HepG2 (cell line): ENCODE results near the gene OCSTAMP.

Experiments
- GABPA ChIP-seq, 2 experiments: IDR thresholded peaks; 2 replicates each; pipeline ENCODE4 v1.6.1; 2011 to 2016; ENCODE audit warnings: low read depth in 2 of 2, low read length in 1 of 2, missing biosample characterization in 1 of 2, missing genetic modification characterization in 1 of 2
- PHF8 ChIP-seq: sonication (generic); formaldehyde crosslinking; IDR thresholded peaks from 2 replicates; pipeline ENCODE4 v1.5.0; 2020; ENCODE audit warnings: missing genetic modification reagents
- ZNF788 ChIP-seq: sonication (generic); formaldehyde crosslinking; IDR thresholded peaks from 2 replicates; pipeline ENCODE4 v1.5.0; 2020; ENCODE audit warnings: mild to moderate bottlenecking, missing genetic modification reagents, borderline replicate concordance
- TF ChIP-seq, protein P1 (sequence below): sonication (generic); formaldehyde crosslinking; IDR thresholded peaks from 2 replicates; pipeline ENCODE4 v1.5.0; 2020; ENCODE audit warnings: mild to moderate bottlenecking, missing genetic modification reagents, moderate library complexity
- TF ChIP-seq, protein P2 (sequence below): sonication (generic); formaldehyde crosslinking; IDR thresholded peaks from 2 replicates; pipeline ENCODE4 v1.4.0; 2020; ENCODE audit warnings: low read depth, missing genetic modification reagents
- TF ChIP-seq, protein P3 (sequence below): sonication (generic); formaldehyde crosslinking; IDR thresholded peaks from 2 replicates; pipeline ENCODE4 v1.9.0; 2022; ENCODE audit warnings: missing genetic modification reagents, mild to moderate bottlenecking, borderline replicate concordance

DNA sequence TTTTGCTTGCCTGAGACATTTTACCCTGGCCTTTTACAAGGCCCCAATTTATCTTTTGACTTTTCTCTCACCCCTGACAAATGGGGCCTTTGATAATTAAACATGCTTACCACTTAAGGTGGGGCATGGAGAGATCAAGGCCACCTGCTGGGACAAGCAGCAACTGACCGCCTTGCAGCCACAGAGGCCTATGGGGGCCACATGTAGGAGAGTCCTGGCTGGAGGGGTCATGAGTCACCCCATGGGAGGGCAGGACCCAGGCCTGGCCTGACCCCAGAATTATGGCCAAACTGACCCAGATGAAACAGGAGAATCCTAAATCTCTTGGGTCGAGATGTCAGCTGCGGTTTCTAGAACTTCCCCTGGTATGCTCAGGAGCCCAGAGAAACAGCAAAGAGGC, 8.5 kb upstream of the OCSTAMP start:
- TF ChIP-seq PHF8 (no peak), ZNF788 (CRISPR knock-in tag) (no peak), GABPA (IDR thresholded peaks at IDR 0.05; ENCODE audit: low read depth, low read length) (no peak), GABPA (CRISPR knock-in tag; IDR thresholded peaks at IDR 0.05; ENCODE audit: low read depth) (no peak)
- TF ChIP-seq, protein P1, sequence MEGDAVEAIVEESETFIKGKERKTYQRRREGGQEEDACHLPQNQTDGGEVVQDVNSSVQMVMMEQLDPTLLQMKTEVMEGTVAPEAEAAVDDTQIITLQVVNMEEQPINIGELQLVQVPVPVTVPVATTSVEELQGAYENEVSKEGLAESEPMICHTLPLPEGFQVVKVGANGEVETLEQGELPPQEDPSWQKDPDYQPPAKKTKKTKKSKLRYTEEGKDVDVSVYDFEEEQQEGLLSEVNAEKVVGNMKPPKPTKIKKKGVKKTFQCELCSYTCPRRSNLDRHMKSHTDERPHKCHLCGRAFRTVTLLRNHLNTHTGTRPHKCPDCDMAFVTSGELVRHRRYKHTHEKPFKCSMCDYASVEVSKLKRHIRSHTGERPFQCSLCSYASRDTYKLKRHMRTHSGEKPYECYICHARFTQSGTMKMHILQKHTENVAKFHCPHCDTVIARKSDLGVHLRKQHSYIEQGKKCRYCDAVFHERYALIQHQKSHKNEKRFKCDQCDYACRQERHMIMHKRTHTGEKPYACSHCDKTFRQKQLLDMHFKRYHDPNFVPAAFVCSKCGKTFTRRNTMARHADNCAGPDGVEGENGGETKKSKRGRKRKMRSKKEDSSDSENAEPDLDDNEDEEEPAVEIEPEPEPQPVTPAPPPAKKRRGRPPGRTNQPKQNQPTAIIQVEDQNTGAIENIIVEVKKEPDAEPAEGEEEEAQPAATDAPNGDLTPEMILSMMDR (CRISPR knock-in tag), result 0 out of 2 replicates have a peak, but pooled peaks have one; percentile 1
- TF ChIP-seq, protein P2, sequence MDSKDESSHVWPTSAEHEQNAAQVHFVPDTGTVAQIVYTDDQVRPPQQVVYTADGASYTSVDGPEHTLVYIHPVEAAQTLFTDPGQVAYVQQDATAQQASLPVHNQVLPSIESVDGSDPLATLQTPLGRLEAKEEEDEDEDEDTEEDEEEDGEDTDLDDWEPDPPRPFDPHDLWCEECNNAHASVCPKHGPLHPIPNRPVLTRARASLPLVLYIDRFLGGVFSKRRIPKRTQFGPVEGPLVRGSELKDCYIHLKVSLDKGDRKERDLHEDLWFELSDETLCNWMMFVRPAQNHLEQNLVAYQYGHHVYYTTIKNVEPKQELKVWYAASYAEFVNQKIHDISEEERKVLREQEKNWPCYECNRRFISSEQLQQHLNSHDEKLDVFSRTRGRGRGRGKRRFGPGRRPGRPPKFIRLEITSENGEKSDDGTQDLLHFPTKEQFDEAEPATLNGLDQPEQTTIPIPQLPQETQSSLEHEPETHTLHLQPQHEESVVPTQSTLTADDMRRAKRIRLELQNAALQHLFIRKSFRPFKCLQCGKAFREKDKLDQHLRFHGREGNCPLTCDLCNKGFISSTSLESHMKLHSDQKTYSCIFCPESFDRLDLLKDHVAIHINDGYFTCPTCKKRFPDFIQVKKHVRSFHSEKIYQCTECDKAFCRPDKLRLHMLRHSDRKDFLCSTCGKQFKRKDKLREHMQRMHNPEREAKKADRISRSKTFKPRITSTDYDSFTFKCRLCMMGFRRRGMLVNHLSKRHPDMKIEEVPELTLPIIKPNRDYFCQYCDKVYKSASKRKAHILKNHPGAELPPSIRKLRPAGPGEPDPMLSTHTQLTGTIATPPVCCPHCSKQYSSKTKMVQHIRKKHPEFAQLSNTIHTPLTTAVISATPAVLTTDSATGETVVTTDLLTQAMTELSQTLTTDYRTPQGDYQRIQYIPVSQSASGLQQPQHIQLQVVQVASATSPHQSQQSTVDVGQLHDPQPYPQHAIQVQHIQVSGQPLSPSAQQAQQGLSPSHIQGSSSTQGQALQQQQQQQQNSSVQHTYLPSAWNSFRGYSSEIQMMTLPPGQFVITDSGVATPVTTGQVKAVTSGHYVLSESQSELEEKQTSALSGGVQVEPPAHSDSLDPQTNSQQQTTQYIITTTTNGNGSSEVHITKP, result no peak
- TF ChIP-seq, protein P3, sequence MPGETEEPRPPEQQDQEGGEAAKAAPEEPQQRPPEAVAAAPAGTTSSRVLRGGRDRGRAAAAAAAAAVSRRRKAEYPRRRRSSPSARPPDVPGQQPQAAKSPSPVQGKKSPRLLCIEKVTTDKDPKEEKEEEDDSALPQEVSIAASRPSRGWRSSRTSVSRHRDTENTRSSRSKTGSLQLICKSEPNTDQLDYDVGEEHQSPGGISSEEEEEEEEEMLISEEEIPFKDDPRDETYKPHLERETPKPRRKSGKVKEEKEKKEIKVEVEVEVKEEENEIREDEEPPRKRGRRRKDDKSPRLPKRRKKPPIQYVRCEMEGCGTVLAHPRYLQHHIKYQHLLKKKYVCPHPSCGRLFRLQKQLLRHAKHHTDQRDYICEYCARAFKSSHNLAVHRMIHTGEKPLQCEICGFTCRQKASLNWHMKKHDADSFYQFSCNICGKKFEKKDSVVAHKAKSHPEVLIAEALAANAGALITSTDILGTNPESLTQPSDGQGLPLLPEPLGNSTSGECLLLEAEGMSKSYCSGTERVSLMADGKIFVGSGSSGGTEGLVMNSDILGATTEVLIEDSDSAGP (CRISPR knock-in tag), result no peak
